HG02588 (cell line): Measurements from ENCODE around the gene PGBD5.

Experiments
- ATAC-seq: cut with Tn5 transposase; IDR thresholded peaks from one replicate; pipeline ENCODE4 v1.9.1; 2021; ENCODE audit warnings: mild to moderate bottlenecking, moderate library complexity; ENCODE audit not compliant: unreplicated experiment

PGBD5 gene

DNA sequence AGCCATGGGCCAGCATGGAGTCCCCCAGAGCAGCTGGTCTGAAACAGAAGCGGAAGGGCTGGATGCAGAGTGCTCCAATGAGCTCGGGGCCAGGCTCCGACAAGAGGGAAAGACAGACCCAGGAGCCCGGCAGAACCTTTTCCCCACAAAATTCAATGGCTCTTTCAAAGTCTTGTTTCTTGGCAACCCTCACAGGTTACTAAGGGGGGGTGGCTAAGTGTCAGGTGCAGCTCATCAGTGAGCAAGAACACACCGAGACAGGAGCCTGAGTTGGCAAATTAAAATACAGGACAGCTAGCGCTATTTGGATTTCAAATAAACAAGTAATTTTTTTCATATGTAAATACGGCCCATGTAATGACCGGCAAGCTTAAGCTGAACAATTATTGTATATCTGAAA is 27.3 kb downstream of the PGBD5 start:
- no peak for ATAC-seq

DNA sequence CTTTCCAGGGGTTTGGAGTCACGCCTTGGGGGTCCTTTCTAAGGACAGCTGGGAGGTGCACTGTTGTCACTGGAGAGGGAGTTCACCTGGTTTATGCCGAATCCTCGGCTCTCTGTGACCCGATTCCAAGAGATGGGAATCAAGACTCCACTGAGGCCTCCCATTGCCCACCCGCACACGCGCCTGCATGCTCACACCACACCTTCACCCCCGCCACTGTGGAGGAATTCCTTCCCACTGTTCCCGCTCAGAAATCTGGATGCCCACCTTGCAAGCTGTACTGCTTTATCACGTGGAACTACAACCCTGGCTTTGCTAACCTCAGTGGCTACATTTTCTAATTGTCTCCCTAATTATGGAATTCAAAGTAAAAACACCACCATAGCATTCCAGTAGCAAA is 29.2 kb downstream of the PGBD5 start:
- no peak for ATAC-seq

DNA sequence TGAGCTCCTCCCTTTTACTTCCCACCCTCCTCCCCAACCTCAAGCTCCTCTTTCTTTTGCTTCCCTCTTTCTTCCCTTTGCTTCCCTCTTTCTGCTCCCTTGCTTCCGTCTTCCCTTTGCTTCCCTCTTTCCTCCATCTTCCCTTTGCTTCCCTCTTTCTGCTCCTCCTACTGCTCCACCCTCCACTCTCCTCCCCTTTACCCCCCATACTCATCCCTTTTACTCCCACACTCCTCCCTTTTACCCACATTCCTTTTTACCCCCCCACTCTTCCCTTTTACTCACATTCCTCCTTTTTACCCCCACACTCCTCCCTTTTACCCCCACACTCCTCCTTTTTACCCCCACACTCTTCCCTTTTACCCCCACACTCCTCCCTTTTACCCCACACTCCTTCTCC is 30.2 kb downstream of the PGBD5 start:
- no peak for ATAC-seq

DNA sequence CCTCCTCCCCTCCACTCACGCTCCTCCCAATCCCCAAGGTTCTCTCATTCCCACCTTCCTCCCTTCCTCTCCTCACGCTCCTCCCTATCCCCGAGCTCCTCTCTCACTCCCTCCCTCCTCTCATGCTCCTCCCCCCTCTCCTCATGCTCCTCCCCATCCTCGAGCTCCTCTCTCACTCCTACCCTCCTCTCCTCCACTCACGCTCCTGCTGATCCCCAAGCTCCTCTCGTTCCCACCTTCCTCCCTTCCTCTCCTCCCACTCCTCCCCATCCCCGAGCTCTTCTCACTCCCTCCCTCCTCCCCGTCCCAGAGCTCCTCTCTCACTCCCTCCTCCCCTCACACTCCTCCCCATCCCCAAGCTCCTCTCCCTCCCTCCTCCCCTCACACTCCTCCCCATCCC is 31.4 kb downstream of the PGBD5 start:
- no peak for ATAC-seq

DNA sequence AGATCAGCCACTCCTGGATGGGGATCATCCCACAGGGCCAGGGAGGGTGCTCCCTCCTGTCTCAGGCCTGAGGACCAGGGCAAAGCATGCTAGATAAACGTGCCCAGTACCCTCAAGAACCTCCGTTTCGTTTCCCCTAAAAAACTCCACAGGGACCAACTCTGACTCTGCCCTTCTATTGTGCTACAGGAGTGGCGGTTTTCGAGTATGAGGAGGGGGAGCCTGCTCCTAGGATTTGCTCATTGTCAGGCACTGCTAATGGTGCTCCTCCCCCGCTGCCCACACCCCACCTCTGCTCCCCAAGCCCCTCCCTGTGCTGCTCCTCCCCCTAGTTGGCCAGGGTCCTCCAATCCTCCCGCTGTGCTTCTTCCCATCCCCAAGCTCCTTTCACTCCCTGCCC is 32.0 kb downstream of the PGBD5 start:
- no peak for ATAC-seq

DNA sequence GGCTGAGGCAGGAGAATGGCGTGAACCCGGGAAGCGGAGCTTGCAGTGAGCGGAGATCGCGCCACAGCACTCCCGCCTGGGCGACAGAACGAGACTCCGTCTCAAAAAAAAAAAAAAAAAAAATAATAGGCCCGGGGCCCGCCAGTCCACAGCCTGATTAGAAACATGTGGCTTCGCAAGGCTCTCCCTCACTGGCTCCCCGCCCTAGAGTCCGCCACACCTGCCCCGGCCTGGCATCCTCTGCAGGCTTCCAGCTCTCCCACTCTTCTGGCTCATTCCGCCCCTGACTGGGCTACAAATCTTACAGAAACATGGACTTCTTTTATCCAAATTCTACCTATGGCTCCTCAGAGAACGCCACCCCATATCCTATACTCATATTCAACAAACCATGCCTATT is 32.4 kb downstream of the PGBD5 start:
- ATAC-seq = no peak

DNA sequence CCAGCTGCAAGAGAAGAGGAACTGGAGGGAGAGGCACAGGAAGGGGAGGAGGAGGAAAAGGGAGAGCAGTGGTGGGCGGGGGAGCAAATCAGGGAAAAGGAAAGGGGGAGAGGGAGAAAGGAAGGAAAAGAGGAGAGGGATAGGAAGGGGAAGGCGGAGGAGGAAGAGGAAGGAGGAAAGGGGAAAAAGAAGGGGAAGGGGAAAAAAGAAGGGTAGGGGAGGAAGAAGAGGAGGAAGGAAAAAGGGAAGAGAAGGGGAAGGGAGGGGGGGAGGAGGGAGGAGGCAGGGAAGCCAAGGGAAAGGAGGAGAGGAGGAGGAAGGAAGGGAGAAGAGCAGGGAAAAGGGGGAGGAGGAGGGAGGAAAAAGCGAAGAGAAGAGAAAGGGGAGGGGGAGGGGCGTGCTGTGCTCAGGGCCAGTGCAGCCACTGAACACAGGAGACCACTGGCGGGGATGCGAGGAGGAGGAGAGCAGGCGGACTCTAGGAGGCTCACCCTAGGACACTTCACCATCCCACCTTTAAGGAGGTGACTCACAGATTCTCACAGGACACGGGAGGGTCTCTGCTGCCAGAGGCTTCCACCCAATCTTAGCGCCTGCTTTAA is 33.1 kb downstream of the PGBD5 start:
- ATAC-seq = no peak

DNA sequence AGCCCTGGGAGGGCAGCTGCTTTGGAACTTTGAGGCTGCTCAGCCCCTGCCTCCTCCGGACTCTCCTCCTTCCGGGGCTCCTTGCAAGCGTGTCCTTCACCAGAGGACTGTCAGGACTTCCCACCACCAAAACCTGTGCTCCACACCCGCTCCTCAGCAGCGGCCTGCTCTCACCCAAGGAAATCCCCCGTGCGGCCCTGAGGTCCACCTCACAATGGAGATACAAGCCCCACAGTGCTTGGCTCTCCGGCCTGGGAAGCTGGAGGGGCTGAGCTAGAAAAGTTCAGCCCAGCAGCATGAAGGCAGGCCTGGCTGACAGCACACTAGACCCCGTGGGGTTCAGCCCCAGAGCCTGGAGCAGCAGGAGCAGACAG is 33.6 kb downstream of the PGBD5 start:
- no peak for ATAC-seq

DNA sequence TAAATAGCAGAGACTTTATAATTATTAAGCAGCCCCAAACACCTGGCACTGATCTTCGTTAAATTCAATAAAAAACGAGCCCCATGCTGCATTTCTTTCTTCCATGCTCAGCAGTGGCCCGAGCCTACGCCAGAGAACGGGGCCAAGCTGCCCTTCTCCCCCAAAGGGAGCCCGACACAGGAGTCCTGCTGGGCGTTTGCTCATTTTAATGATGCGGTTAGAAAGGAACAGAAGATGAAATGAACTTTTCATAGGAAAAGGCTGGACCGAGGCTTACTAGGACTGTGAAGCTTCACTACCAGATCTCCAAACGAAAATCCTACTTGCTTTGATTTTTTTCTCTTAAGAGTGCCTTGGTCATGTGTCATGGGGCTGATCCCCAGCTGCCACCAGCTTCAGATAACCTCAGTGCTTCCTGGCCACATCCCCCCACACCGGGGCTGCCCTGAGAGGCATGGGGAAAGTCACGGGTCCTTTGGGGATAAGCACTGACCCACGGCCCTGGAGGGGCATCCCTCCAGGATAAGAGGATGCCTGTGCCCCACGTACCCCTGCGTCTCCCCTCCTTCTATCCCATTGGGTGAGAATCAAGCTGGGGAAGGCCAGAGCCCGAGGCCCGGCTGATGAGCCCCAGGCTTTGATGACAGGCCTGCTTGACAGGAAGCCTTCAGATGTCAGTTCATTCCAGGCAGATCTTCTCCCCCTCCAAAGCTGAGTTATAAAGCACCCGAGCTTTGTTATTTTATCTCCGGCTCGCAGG is 34.2 kb downstream of the PGBD5 start:
- ATAC-seq = no peak

DNA sequence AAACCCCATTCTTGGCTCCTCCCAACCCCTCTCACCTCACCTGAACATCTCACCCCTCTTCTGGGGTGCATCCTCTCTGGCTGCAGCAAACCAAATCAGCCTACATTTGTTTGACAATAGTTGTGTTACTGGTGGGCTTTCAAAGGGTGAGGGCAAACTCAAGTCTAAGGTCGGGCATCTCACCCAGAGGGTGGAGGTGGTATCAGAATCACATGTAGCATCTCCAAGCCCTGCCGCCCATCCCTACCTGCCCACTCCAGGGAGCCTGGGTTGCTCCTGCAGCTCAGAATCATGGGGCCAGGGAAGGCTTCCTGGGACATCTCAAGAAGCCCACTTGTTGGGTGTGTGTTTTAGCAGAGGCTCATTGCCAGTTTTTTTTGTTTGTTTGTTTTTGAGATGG is 35.8 kb downstream of the PGBD5 start:
- no peak for ATAC-seq

DNA sequence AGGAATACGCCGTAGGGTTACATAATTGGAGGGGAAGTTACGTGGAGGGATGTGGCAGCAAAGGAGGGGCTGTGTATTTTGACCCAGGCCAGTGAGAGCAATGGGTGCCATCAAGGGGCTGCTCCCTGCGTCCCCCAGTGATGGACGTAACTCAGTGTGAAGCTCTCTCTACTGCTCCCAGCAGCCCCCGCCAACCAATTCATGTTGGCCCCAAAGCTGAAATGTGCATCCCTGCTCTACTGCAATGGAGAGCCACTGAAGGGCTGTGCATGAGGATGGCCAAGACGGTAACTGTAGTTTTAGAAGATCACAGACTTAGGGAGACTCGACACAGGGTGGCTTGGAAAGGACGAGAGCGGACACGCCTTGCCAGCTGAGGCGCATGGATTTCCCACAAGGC is 38.3 kb downstream of the PGBD5 start:
- ATAC-seq = no peak

DNA sequence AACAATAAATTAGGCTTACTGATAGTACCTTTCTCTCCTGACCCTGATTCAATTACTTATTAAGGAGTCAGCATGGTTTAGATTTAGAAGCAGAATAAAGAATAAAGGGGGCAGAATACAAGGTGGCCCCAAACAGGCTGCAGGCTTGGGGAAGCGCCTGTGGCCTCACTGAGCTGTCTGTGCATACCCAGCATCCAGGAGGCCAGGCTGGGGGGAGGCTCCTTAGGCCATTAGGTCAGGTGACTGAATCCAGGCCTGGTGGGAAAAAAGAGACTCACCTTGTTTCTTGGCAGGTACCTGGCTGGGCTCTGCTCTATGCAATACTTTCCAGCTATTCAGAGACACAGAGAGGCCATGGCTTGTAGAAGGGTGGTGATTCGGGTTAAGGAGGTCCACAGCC is 38.8 kb downstream of the PGBD5 start:
- no peak for ATAC-seq

DNA sequence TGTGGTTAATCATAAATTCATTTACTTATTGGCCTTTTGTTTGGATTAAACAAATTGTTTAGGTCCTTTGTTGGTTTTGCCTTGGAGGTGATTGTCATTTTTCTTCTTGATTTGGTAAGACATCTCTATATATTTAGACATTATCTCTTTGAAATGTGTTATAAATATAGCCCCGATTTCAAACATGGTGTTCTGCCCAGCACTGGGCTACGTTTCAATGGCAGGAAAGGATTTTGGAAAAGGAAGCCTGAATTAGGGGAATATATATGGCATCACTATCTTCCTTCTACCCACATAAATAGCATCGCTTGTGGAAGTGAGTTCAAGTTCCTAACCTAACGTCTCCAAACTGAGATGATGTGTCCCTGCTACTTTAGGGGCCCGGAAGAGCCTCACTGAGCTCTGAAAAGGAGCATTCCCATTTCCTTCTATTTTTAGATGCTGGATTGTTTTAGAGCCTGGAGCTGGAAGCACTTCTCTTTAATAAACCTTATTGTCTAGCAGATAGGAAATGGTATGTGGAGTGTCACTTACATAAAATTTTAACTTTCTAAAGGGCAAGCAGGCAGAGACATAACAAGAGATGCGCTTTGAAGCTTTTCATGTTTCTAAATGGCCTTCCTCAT is 39.4 kb downstream of the PGBD5 start:
- no peak for ATAC-seq

DNA sequence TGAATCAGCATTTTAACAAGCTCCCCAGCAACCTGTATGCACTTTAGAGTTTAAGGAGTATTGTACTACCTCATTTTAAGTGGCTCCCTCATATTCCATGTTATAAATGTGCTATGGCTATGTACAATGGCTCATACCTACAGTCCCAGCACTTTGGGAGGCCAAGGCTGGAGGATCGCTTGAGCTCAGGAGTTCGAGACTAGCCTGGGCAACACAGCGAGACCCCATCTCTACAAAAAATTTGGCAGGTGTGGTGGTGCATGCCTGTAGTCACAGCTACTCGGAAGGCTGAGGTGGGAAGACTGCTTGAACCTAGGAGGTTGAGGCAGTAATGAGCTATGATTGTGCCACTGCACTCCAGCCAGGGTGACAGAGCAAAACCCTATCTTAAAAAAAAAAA is 40.2 kb downstream of the PGBD5 start:
- no peak for ATAC-seq

DNA sequence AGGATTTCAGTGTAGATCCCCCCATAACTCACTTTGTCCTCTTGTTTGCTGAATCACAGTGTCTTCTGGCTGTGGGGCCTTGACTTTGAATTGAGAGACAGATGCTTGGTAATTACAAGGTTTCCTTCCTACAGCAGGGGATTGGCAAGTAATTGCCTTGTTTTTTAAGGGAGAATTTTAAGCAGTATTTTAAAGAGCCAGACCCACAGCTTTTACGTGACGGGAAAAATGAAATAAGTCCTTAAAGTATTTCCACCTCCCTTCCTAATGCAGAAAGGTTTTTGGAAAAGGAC is 41.0 kb downstream of the PGBD5 start:
- ATAC-seq = no peak

DNA sequence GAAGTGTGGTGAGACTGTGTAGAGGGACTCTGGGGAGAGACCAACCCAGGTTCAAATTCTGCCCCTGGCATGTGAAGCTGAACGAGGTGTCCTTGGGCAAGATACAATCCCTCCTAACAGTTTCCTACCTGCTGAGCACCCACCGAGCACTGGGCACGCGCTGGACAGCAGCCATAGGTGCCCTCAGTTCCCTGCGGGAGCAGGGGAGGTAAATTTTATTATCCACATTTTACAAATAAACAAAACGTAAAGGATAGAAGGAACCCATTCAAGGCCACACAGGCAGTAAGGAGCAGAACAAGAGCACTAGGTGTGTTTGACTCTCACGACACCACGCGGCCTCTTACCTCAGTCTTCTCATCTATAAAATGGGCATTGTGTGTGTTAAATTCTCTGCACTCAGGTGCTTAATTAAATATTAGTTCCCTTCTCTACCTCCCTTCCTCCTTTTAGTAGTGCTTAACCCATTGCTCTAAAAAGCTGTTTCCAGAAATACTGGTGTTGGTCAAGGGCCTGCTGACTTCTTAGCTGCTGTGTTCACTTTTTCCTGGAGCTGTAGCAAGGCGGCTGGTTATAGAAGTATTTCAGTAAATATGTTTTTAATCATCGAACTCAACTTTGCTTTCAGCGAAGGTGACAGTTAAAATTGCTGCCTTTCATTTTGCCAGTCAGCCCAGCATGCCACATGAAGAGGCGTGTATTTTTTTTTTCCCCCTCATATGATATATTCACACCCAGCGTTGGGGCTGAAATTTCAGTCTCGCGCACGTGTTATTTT is 41.6 kb downstream of the PGBD5 start:
- no peak for ATAC-seq

DNA sequence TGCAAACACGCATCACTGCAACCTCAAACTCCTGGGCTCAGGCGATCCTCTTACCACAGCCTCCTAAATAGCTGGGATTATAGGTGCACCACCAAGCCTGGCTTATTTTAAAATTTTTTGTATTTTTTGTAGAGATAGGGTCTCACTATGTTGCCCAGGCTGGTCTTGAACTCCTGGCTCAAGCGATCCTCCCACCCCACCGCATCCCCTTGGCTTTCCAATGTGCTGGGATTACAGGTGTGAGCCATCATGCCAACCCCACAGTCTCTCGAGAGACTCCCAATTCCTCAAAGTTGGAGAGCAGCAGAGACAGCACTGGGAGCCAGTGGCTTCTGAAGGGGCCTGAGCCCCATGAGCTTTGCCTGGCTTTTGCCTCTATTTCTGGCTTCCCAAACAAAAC is 42.7 kb downstream of the PGBD5 start:
- no peak for ATAC-seq

DNA sequence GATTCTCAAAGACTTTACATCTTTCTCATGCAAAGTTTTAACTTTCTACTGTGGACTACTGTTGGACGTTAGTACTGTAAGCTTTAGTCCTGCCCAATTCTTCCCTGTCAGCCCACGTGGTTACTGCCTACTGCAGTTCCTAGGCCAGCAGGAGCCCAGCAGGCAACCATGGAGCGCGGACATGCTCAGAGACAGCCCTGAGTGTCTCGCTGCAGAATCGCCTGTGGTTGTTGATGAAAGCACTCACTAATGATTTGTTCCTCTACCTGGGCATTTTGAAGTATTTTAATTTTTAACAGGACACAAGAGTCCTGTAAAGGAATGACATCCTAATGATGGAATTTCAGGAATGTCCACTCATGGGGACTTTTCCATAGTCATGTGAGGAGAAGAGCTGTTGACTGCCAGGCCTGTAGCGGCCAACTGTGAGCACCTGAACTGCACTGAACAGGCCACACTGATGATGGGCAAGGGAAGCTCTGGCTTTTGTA is 44.1 kb downstream of the PGBD5 start:
- ATAC-seq = no peak

DNA sequence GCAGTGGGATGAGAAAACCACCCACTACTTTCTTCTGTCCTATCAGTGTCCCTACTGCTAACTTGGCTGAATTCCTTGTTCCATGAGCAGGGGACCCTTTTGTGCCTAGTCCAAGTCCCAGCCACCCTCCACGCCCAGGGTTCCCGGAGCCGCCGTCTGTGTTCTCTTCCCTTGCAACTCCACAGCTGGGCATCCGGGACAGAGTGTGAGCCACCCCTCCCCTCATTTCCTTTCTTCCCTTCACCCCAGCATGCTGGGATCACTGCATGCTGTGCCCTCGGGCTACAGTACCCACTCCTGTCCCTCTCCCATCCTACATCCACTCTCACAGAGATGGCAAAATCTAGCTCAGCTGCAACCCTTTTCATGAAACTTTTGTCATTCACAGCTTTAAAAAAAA is 44.5 kb downstream of the PGBD5 start:
- no peak for ATAC-seq

DNA sequence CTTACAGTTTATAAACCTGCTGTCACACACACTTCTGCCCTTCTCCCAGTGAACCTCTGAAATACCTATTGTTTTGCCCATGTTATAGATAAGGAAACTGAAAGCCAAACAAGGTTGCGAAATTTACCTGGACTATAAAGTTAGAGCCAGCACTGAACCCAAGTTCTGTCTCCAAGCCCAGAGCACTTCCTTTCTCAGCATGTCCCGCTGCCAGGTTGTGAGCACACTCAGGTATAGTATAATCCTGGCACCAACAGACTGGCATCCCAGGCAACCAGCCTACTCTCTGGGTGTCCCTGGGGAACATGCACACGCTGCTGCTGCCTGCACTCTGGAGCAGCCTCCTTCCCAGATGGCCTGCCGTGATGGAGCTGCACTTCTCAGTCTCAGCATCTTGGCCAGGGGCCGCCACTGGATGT is 45.1 kb downstream of the PGBD5 start:
- no peak for ATAC-seq

DNA sequence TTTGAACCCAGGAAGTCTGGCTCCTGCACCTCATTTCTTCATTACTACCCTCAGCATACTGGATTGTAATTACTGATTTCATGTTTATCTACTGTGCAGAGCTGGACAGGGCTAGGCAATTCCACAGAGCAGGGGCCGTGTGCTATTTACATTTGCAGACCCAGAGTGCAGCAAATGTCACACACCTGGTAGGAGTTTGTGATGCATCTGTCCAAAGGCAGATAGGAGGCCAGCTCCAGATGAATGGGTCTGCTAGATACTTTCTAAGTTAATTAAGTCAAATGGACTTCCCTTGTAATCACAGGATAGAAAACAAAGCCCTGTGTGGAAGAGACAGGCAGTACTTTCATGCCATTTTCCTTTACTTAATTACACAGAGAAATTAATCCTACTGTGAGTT is 46.2 kb downstream of the PGBD5 start:
- no peak for ATAC-seq

DNA sequence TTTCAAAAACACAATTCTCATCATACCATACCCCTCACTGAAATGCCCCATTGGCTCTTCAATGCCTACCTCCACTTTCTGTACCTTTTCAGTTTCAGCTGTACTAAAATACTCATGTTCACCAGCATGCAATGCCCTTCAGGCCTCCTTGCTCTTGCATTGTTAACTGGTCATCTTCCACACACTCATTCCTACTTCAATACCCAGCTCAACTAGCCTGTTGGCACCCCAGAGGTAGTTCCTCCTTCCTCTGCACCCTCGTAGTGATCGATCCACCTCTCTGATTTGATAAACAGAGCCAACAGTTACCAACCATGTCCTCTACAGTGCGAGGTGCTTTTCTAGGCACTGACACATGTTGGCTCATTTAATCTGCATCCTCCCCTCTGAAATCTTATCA is 46.7 kb downstream of the PGBD5 start:
- no peak for ATAC-seq
